Activated CD4-positive, alpha-beta T cell treated with anti-CD3 and anti-CD28 coated beads for 48 hours (primary cell): ENCODE measurements around the gene PTPRG.

Experiments used
- DNase-seq: peaks from one replicate; pipeline ENCODE4 v3.0.0-alpha.2; 2020

PTPRG gene

GRCh38 chr3:61832375-61833229 is 271.2 kb downstream of the PTPRG start:
- no peak for DNase-seq

- DNase-seq: no peak
Observed at GRCh38 chr3:61839256-61839655, 277.9 kb downstream of the PTPRG start.

GRCh38 chr3:61841111-61841845 is 279.9 kb downstream of the PTPRG start:
- no peak for DNase-seq

- no peak for DNase-seq
Observed at GRCh38 chr3:61841988-61842387, 280.6 kb downstream of the PTPRG start.

- DNase-seq: no peak
Observed at GRCh38 chr3:61844346-61844745, 283.0 kb downstream of the PTPRG start.

- no peak for DNase-seq
Observed at GRCh38 chr3:61846488-61846887, 285.1 kb downstream of the PTPRG start.

GRCh38 chr3:61847784-61848462 is 286.6 kb downstream of the PTPRG start:
- DNase-seq: no peak

GRCh38 chr3:61848885-61849284 is 287.5 kb downstream of the PTPRG start:
- no peak for DNase-seq

GRCh38 chr3:61853912-61854311 is 292.5 kb downstream of the PTPRG start:
- no peak for DNase-seq

GRCh38 chr3:61855211-61855610 is 293.8 kb downstream of the PTPRG start:
- DNase-seq: no peak

GRCh38 chr3:61857297-61857696 is 295.9 kb downstream of the PTPRG start:
- no peak for DNase-seq

GRCh38 chr3:61858054-61858453 is 296.7 kb downstream of the PTPRG start:
- no peak for DNase-seq

- no peak for DNase-seq
Observed at GRCh38 chr3:61861410-61861809, 300.0 kb downstream of the PTPRG start.

GRCh38 chr3:61862614-61863289 is 301.4 kb downstream of the PTPRG start:
- no peak for DNase-seq

- no peak for DNase-seq
Observed at GRCh38 chr3:61863579-61863978, 302.2 kb downstream of the PTPRG start.

GRCh38 chr3:61864886-61865285 is 303.5 kb downstream of the PTPRG start:
- DNase-seq: no peak

- DNase-seq: no peak
Observed at GRCh38 chr3:61865466-61866152, 304.2 kb downstream of the PTPRG start.

- no peak for DNase-seq
Observed at GRCh38 chr3:61866153-61866542, 304.8 kb downstream of the PTPRG start.

GRCh38 chr3:61866961-61867461 is 305.6 kb downstream of the PTPRG start:
- no peak for DNase-seq

GRCh38 chr3:61868499-61868898 is 307.1 kb downstream of the PTPRG start:
- DNase-seq: no peak

GRCh38 chr3:61869371-61869770 is 308.0 kb downstream of the PTPRG start:
- DNase-seq: no peak

GRCh38 chr3:61871644-61872043 is 310.3 kb downstream of the PTPRG start:
- DNase-seq: no peak
